ENCODE data around the gene CBX1.

The CBX1 gene

GRCh38 chr17:48025904-48026501 is 75.3 kb downstream of the CBX1 start:
- no peak for DNase-seq (ENCODE audit: low read depth)

GRCh38 chr17:48025040-48025903 is 76.0 kb downstream of the CBX1 start:
- DNase-seq (ENCODE audit: low read depth): peak; percentile 90

- DNase-seq (ENCODE audit: low read depth): no peak
Measured at GRCh38 chr17:48024149-48025039, 76.9 kb downstream of the CBX1 start.

GRCh38 chr17:48023400-48024148 is 77.7 kb downstream of the CBX1 start:
- DNase-seq (ENCODE audit: low read depth): no peak

- no peak for DNase-seq (ENCODE audit: low read depth)
Measured at GRCh38 chr17:48022901-48023300, 78.4 kb downstream of the CBX1 start.

DNA sequence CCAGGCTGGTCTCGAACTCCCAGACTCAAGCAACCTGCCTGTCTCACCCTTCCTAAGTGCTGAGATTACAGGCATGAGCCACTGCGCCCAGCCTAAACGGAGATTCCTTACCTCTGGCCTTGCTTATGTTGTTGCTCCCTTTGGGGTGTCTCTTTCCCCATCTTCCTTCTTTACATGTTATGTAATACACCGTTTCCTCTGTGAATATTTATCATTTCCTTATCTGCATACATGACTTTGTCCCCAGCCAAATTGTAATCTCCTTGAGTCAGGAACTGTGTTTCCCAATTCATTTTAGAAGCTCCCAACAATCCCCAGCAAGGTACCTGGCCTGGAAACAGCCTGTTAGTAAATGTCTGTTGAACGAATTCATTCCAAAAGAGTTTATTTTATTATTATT is 79.3 kb downstream of the CBX1 start:
- no peak for DNase-seq (ENCODE audit: low read depth)

Measured in stimulated activated CD8-positive, alpha-beta memory T cell treated with anti-CD3 and anti-CD28 coated beads, Interleukin-7, amount 100 ng/mL, for 24 hours (primary cell).